H9 (cell line): ENCODE data around the gene BTRC. TPM values are rescaled to one million over a fixed set of nuclear protein-coding genes. Genes with fewer than 3 reads are reported as not detected.

Experiments
- DNase-seq: peaks from one replicate; pipeline ENCODE4 v3.0.0-alpha.2; 2017
- H2AFZ ChIP-seq: one replicate; pipeline ENCODE4 v1.6.1; 2013; ENCODE audit warnings: mild to moderate bottlenecking, low read length, control low read depth, moderate library complexity
- H2AK5ac ChIP-seq: 2 replicates; pipeline ENCODE4 v1.6.1; 2013; ENCODE audit warnings: low read length, control low read depth, mixed read lengths; ENCODE audit not compliant: insufficient read length
- H2BK120ac ChIP-seq: one replicate; pipeline ENCODE4 v1.6.1; 2013; ENCODE audit warnings: low read depth, mild to moderate bottlenecking, low read length, control low read depth, inconsistent platforms; ENCODE audit not compliant: poor library complexity, severe bottlenecking
- H2BK12ac ChIP-seq: 2 replicates; pipeline ENCODE4 v1.6.1; 2013; ENCODE audit warnings: low read length, control low read depth, mixed read lengths, low read depth; ENCODE audit not compliant: insufficient read length
- H2BK15ac ChIP-seq: 2 replicates; pipeline ENCODE4 v1.6.1; 2013; ENCODE audit warnings: low read depth, low read length, control low read depth
- H2BK20ac ChIP-seq: one replicate; pipeline ENCODE4 v1.6.1; 2013; ENCODE audit warnings: low read depth, mild to moderate bottlenecking, low read length, control low read depth, inconsistent platforms; ENCODE audit not compliant: poor library complexity, severe bottlenecking
- H2BK5ac ChIP-seq: 2 replicates; pipeline ENCODE4 v1.6.1; 2013; ENCODE audit warnings: low read length, control low read depth, mixed read lengths; ENCODE audit not compliant: insufficient read length
- H3K14ac ChIP-seq: 2 replicates; pipeline ENCODE4 v1.6.1; 2013; ENCODE audit warnings: low read length, control low read depth; ENCODE audit not compliant: insufficient read depth
- H3K18ac ChIP-seq: 2 replicates; pipeline ENCODE4 v1.6.1; 2013; ENCODE audit warnings: low read depth, mild to moderate bottlenecking, mixed read lengths, low read length, control low read depth; ENCODE audit not compliant: insufficient read length
- H3K23ac ChIP-seq: 2 replicates; pipeline ENCODE4 v1.6.1; 2013; ENCODE audit warnings: low read length, control low read depth, mixed read lengths, low read depth; ENCODE audit not compliant: insufficient read length
- H3K23me2 ChIP-seq: 2 replicates; pipeline ENCODE4 v1.6.1; 2013; ENCODE audit warnings: low read depth, mild to moderate bottlenecking, mixed read lengths, low read length, control low read depth; ENCODE audit not compliant: insufficient read length, poor library complexity, severe bottlenecking
- H3K27ac ChIP-seq: 2 replicates; pipeline ENCODE4 v1.5.1; 2013; ENCODE audit warnings: low read length, control low read depth, mixed read lengths, low read depth; ENCODE audit not compliant: insufficient read length
- H3K27me3 ChIP-seq: 2 replicates; pipeline ENCODE4 v1.6.1; 2013; ENCODE audit warnings: low read length, control low read depth, inconsistent platforms; ENCODE audit not compliant: insufficient read depth
- H3K4ac ChIP-seq: 2 replicates; pipeline ENCODE4 v1.6.1; 2013; ENCODE audit warnings: low read depth, mild to moderate bottlenecking, control low read depth, inconsistent platforms, low read length, moderate library complexity
- H3K4me1 ChIP-seq: 2 replicates; pipeline ENCODE4 v1.6.1; 2013; ENCODE audit warnings: low read length, control low read depth, inconsistent platforms; ENCODE audit not compliant: insufficient read depth
- H3K4me2 ChIP-seq: 2 replicates; pipeline ENCODE4 v1.6.1; 2013; ENCODE audit warnings: low read length, control low read depth, mixed read lengths; ENCODE audit not compliant: insufficient read length, insufficient read depth
- H3K56ac ChIP-seq: 2 replicates; pipeline ENCODE4 v1.6.1; 2013; ENCODE audit warnings: low read depth, mild to moderate bottlenecking, mixed read lengths, low read length, control low read depth; ENCODE audit not compliant: insufficient read length
- H3K79me1 ChIP-seq: 2 replicates; pipeline ENCODE4 v1.6.1; 2013; ENCODE audit warnings: low read depth, mild to moderate bottlenecking, moderate library complexity, low read length, control low read depth, inconsistent platforms; ENCODE audit not compliant: insufficient read depth, poor library complexity, severe bottlenecking
- H3K79me2 ChIP-seq: 2 replicates; pipeline ENCODE4 v1.6.1; 2013; ENCODE audit warnings: low read length, control low read depth, inconsistent platforms; ENCODE audit not compliant: insufficient read depth
- H3K9ac ChIP-seq: 2 replicates; pipeline ENCODE4 v1.6.1; 2013; ENCODE audit warnings: low read length, control low read depth, mixed read lengths; ENCODE audit not compliant: insufficient read length; ENCODE audit errors: extremely low read depth
- H3K9me3 ChIP-seq: one replicate; pipeline ENCODE4 v1.6.1; 2013; ENCODE audit warnings: low read depth, low read length, inconsistent platforms; ENCODE audit not compliant: control insufficient read depth
- H3T11ph ChIP-seq: one replicate; pipeline ENCODE4 v1.6.1; 2013; ENCODE audit warnings: mild to moderate bottlenecking, low read length, control low read depth, inconsistent platforms
- H4K20me1 ChIP-seq: one replicate; pipeline ENCODE4 v1.6.1; 2013; ENCODE audit not compliant: control insufficient read depth, insufficient read length, insufficient read depth
- H4K5ac ChIP-seq: 2 replicates; pipeline ENCODE4 v1.6.1; 2013; ENCODE audit warnings: low read depth, mild to moderate bottlenecking, mixed read lengths, low read length, control low read depth; ENCODE audit not compliant: insufficient read length
- H4K8ac ChIP-seq: replicated peaks from 2 replicates; pipeline ENCODE4 v1.6.1; 2013; ENCODE audit warnings: low read length, control low read depth, mixed read lengths, low read depth; ENCODE audit not compliant: insufficient read length
- H4K91ac ChIP-seq: 2 replicates; pipeline ENCODE4 v1.6.1; 2013; ENCODE audit warnings: low read depth, mild to moderate bottlenecking, moderate library complexity, mixed read lengths, low read length, control low read depth; ENCODE audit not compliant: insufficient read length
- H3K27ac Mint-ChIP-seq, 3 experiments: 2 replicates in 2 of 3; 3 replicates in 1 of 3; pipeline ENCODE4 v1.8.0; 2020 to 2021; ENCODE audit warnings: mixed read lengths in 3 of 3, mild to moderate bottlenecking in 1 of 3, moderate library complexity in 1 of 3
- H3K27me3 Mint-ChIP-seq: 2 replicates; pipeline ENCODE4 v1.8.0; 2021; ENCODE audit warnings: low read depth, mild to moderate bottlenecking, moderate library complexity, mixed read lengths
- H3K36me3 Mint-ChIP-seq, 3 experiments: 2 replicates in 2 of 3; 3 replicates in 1 of 3; pipeline ENCODE4 v1.8.0; 2020 to 2021; ENCODE audit warnings: low read depth in 3 of 3, mixed read lengths in 3 of 3; ENCODE audit not compliant: insufficient read depth in 1 of 3
- H3K4me1 Mint-ChIP-seq, 2 experiments: 2 replicates each; pipeline ENCODE4 v1.8.0; 2020; ENCODE audit warnings: mixed read lengths in 2 of 2
- H3K4me3 Mint-ChIP-seq, 2 experiments: 2 replicates in 1 of 2; 3 replicates in 1 of 2; pipeline ENCODE4 v1.8.0; 2020 to 2021; ENCODE audit warnings: mild to moderate bottlenecking in 2 of 2, mixed read lengths in 2 of 2, moderate library complexity in 1 of 2
- H3K9me3 Mint-ChIP-seq, 2 experiments: 2 replicates in 1 of 2; 3 replicates in 1 of 2; pipeline ENCODE4 v1.8.0; 2020; ENCODE audit warnings: mild to moderate bottlenecking in 2 of 2, mixed read lengths in 2 of 2, moderate library complexity in 1 of 2
- CTCF ChIP-seq: fragments of 200-600 bp; sonication (generic); conservative IDR thresholded peaks from 3 replicates; pipeline ENCODE4 v1.8.0; 2021; ENCODE audit warnings: antibody characterized with exemption, mild to moderate bottlenecking
- WGBS: extraction: QIAGEN DNeasy Blood & Tissue Kit; methylation state at CpG from one replicate; pipeline ENCODE4 v1.1.7; 2013; ENCODE audit warnings: missing lambda C conversion rate, low lambda C conversion rate, mixed read lengths; ENCODE audit not compliant: insufficient read length; ENCODE audit errors: extremely low coverage; 5-methylcytosine and 5-hydroxymethylcytosine counted together
- total RNA-seq: library from RNA; stranded (reverse); gene quantifications from 2 replicates; pipeline ENCODE4 v1.2.1, GENCODE V29; 2021

The BTRC gene
- total RNA-seq, 1 experiment from 2014 or later = 24.2 TPM

GRCh38 chr10:101565370-101565900 is 211.5 kb downstream of the BTRC start:
- Mint-ChIP-seq H3K36me3 (no peaks in the 10 kb centered on the region; a peak in 1 of 7 replicates), H3K27me3 (peaks cover 72% of the 10 kb centered on the region), H3K4me3 (no peak overlapping the region), H3K27ac (no peak overlapping the region), H3K9me3 (no peaks in the 10 kb centered on the region; a peak in 1 of 5 replicates), H3K4me1 (peaks cover 17 to 22% of the 10 kb centered on the region in 2 experiments)
- no peak overlapping the region for H2BK120ac ChIP-seq
- H4K20me1 ChIP-seq = no peaks in the 10 kb centered on the region
- no peak overlapping the region for H2BK20ac ChIP-seq
- no peak for DNase-seq
- no peaks in the 10 kb centered on the region for H3K79me1 ChIP-seq
- no peaks in the 10 kb centered on the region for H3K79me2 ChIP-seq
- H3K56ac ChIP-seq = no peak overlapping the region
- peaks cover 8% of the 10 kb centered on the region; the same call in 1 of the 2 replicates for H3K27me3 ChIP-seq
- H3K9ac ChIP-seq = no peak overlapping the region
- H4K5ac ChIP-seq = no peak overlapping the region
- no peak overlapping the region for H3K18ac ChIP-seq
- TF ChIP-seq CTCF = no peak
- H3K23me2 ChIP-seq = peaks cover 10% of the 10 kb centered on the region
- H2AK5ac ChIP-seq = no peak overlapping the region
- H2AFZ ChIP-seq = no peak overlapping the region
- H3K4me1 ChIP-seq = no peaks in the 10 kb centered on the region
- no peak overlapping the region for H2BK12ac ChIP-seq
- no peak overlapping the region for H3K14ac ChIP-seq
- no peak overlapping the region for H4K91ac ChIP-seq
- no CpG with 5 or more reads among the region's 5 CpGs for WGBS
- no peak overlapping the region for H3T11ph ChIP-seq
- H3K4ac ChIP-seq = no peak overlapping the region
- no peak overlapping the region for H3K27ac ChIP-seq
- no peak overlapping the region for H2BK15ac ChIP-seq
- no peak overlapping the region for H3K23ac ChIP-seq
- no peak overlapping the region for H2BK5ac ChIP-seq
- H3K4me2 ChIP-seq = no peak overlapping the region
- H4K8ac ChIP-seq = no peak overlapping the region
- H3K9me3 ChIP-seq = no peaks in the 10 kb centered on the region
